Smooth muscle cell (in vitro differentiated cells): ENCODE data around the gene CCR4. TPM values are rescaled to one million over a fixed set of nuclear protein-coding genes. Genes with fewer than 3 reads are reported as not detected.

Experiments
- DNase-seq: peaks from one replicate; lab custom pipeline; 2025; ENCODE audit not compliant: unreplicated experiment; lab: John Stamatoyannopoulos, UW
- H2AFZ ChIP-seq: fragments of 200-600 bp; sonication (generic); 2 replicates; pipeline ENCODE4 v1.6.0; 2016; ENCODE audit warnings: antibody characterized with exemption, low read depth, mild to moderate bottlenecking
- H3F3A ChIP-seq: fragments of 200-600 bp; sonication (generic); 2 replicates; pipeline ENCODE4 v1.6.0; 2017; ENCODE audit warnings: antibody characterized with exemption, low read depth
- H3K27ac ChIP-seq: fragments of 200-600 bp; sonication (generic); 2 replicates; pipeline ENCODE4 v1.5.1; 2016; ENCODE audit warnings: low read depth, mild to moderate bottlenecking
- H3K27me3 ChIP-seq: fragments of 200-600 bp; sonication (generic); 2 replicates; pipeline ENCODE4 v1.6.1; 2016; ENCODE audit warnings: low read depth, mild to moderate bottlenecking
- H3K36me3 ChIP-seq: fragments of 200-600 bp; sonication (generic); 2 replicates; pipeline ENCODE4 v1.5.1; 2016; ENCODE audit warnings: low read depth
- H3K4me1 ChIP-seq: fragments of 200-600 bp; sonication (generic); 2 replicates; pipeline ENCODE4 v1.5.1; 2016; ENCODE audit warnings: low read depth
- H3K4me2 ChIP-seq: fragments of 200-600 bp; sonication (generic); 2 replicates; pipeline ENCODE4 v1.6.0; 2016; ENCODE audit warnings: mild to moderate bottlenecking
- H3K4me3 ChIP-seq: fragments of 200-600 bp; sonication (generic); 2 replicates; pipeline ENCODE4 v1.5.1; 2016; ENCODE audit warnings: mild to moderate bottlenecking
- H3K79me2 ChIP-seq: fragments of 200-600 bp; sonication (generic); 2 replicates; pipeline ENCODE4 v1.6.0; 2016; ENCODE audit warnings: low read depth, mild to moderate bottlenecking
- H3K9ac ChIP-seq: fragments of 200-600 bp; sonication (generic); 2 replicates; pipeline ENCODE4 v1.6.0; 2016; ENCODE audit warnings: low read depth
- H3K9me3 ChIP-seq: fragments of 200-600 bp; sonication (generic); replicated peaks from 2 replicates; pipeline ENCODE4 v1.5.1; 2016; ENCODE audit warnings: low read depth
- H4K20me1 ChIP-seq: fragments of 200-600 bp; sonication (generic); 2 replicates; pipeline ENCODE4 v1.6.0; 2016; ENCODE audit warnings: low read depth
- WGBS: methylation state at CpG from one replicate; pipeline ENCODE4 v1.1.7; 2016; ENCODE audit warnings: low lambda C conversion rate; 5-methylcytosine and 5-hydroxymethylcytosine counted together
- polyA plus RNA-seq: library from polyadenylated mRNA; unstranded; fragments of >200 nt; fragmentation: Nextera tagmentation; extraction: Ambion mirVana; gene quantifications from 2 replicates; pipeline ENCODE4 v1.2.1, GENCODE V29; 2016
- total RNA-seq: library from RNA; depleted of rRNA; stranded (reverse); fragments of >200 nt; gene quantifications from 2 replicates; pipeline ENCODE4 v1.2.3, GENCODE V29; 2014
- TF ChIP-seq, protein P1 (sequence below): fragments of 200-600 bp; sonication (generic); IDR thresholded peaks from 2 replicates; pipeline ENCODE4 v1.5.1; 2017; ENCODE audit warnings: borderline replicate concordance, mild to moderate bottlenecking, antibody characterized with exemption; ENCODE audit not compliant: insufficient read depth, poor library complexity, severe bottlenecking

The CCR4 gene
- total and polyA plus RNA-seq, 2 experiments from 2014 or later: not detected

DNA sequence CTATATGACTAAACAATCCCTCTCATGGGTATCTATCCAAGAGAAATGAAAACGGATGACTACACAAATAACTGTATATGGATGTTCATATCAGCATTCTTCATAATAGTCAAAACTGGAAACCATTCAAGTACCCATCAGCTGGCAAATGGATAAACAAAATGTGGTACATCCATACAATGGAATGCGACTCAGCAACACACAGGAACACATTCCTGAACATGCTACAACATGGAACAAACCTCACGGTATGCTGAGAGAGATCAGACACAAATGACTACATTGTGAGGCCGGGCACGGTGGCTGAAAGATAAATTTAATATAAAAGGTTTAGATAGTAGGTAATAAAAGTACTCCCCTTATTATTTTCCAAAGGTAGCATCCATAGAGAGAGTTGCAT is 42.6 kb downstream of the CCR4 start:
- no peak overlapping the region for H2AFZ ChIP-seq
- no peaks in the 10 kb centered on the region for H3K4me1 ChIP-seq
- no peaks in the 10 kb centered on the region for H3K9me3 ChIP-seq
- TF ChIP-seq, protein P1, sequence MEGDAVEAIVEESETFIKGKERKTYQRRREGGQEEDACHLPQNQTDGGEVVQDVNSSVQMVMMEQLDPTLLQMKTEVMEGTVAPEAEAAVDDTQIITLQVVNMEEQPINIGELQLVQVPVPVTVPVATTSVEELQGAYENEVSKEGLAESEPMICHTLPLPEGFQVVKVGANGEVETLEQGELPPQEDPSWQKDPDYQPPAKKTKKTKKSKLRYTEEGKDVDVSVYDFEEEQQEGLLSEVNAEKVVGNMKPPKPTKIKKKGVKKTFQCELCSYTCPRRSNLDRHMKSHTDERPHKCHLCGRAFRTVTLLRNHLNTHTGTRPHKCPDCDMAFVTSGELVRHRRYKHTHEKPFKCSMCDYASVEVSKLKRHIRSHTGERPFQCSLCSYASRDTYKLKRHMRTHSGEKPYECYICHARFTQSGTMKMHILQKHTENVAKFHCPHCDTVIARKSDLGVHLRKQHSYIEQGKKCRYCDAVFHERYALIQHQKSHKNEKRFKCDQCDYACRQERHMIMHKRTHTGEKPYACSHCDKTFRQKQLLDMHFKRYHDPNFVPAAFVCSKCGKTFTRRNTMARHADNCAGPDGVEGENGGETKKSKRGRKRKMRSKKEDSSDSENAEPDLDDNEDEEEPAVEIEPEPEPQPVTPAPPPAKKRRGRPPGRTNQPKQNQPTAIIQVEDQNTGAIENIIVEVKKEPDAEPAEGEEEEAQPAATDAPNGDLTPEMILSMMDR: no peak
- no peaks in the 10 kb centered on the region for H3F3A ChIP-seq
- H3K27me3 ChIP-seq: no peaks in the 10 kb centered on the region
- H3K4me2 ChIP-seq: no peak overlapping the region
- H3K36me3 ChIP-seq: no peaks in the 10 kb centered on the region
- WGBS: 85% methylated on average over 5 of the region's 5 CpGs
- no peak for DNase-seq
- H3K4me3 ChIP-seq: no peak overlapping the region
- H4K20me1 ChIP-seq: no peaks in the 10 kb centered on the region
- H3K27ac ChIP-seq: no peak overlapping the region
- H3K79me2 ChIP-seq: no peaks in the 10 kb centered on the region
- no peak overlapping the region for H3K9ac ChIP-seq

DNA sequence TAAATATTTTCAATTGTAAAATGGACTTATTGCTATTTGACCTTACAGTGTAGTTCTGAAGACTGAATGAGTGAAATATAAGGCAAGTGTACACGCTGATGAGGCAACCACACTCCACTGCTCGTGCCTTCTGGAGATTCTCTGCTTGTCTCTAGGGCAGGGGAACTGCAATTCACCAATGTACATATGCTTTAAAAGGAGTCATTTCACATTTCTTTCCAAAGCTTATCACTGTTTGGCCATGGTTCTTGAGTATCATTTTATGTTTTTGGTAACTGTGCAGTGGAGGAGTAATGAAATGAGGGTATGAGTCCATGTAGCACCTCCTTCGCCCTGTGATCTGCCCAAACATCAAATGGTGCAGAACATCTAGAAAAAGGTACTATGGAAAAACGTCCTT is 43.7 kb downstream of the CCR4 start:
- 95% methylated on average over 4 of the region's 4 CpGs for WGBS
- Histone ChIP-seq H3K4me2 (no peak overlapping the region), H3K36me3 (no peaks in the 10 kb centered on the region), H3K4me3 (no peak overlapping the region), H3K4me1 (no peaks in the 10 kb centered on the region), H3K27ac (no peak overlapping the region), H4K20me1 (no peaks in the 10 kb centered on the region), H3K27me3 (no peaks in the 10 kb centered on the region), H3K9me3 (no peaks in the 10 kb centered on the region), H3K79me2 (no peaks in the 10 kb centered on the region), H3K9ac (no peak overlapping the region), H3F3A (no peaks in the 10 kb centered on the region), H2AFZ (no peak overlapping the region)
- TF ChIP-seq, protein P1: no peak
- no peak for DNase-seq

DNA sequence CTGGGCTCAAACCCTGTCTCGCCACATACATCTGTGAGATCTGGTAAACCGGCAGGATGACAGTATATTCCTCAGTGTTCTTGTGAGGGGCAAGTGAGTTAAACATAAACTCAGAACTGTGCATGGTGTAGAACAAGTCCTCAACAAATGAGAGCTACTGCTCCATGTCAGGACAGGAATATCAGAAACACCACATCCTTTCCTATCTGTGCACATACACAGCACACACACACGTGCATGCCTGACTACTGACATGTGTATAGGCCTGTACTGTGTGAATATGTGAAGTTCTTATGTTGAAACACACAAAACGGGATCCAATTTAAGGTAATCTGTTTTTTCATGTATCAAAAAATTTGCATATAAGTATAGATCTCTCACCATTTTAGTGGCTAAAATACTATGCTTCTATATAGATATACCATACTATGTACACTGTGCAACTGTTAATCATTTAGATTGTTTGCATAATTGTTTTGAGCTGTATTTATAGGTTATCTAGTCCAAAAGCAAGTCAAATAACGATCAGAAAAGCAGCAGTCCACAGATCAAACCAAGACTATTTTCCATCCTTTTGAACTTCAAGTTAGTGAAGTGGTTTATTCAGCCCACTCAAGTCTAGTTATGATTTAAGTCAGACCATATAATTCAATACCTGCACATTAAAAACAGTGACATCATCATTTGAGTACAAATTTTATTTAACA is 44.8 kb downstream of the CCR4 start:
- Histone ChIP-seq H3K79me2 (no peaks in the 10 kb centered on the region), H3F3A (no peaks in the 10 kb centered on the region), H4K20me1 (no peaks in the 10 kb centered on the region), H3K4me1 (no peaks in the 10 kb centered on the region), H3K9ac (no peak overlapping the region), H3K4me2 (no peak overlapping the region), H3K27ac (no peak overlapping the region), H3K9me3 (no peaks in the 10 kb centered on the region), H3K27me3 (no peaks in the 10 kb centered on the region), H3K36me3 (no peaks in the 10 kb centered on the region), H3K4me3 (no peak overlapping the region), H2AFZ (no peak overlapping the region)
- 89% methylated on average over 5 of the region's 5 CpGs for WGBS
- DNase-seq: no peak
- TF ChIP-seq, protein P1: no peak

DNA sequence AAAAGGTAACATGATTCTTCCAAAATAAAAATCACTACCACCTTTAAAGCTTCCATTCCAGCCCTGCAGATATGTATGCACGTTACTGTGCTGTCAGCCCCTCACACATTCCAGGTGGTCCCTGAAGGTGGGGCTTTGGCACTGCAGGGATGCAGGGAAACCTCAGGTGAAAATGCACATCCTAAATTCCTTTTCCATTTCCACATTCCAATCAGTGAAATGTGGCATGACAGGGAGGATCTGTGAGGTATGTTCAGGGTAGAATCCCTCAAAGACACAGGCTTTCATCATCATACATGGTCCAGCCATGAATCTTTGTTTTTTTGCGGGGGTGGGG is 45.3 kb downstream of the CCR4 start:
- H2AFZ ChIP-seq: no peak overlapping the region
- WGBS: 93% methylated on average over 2 of the region's 2 CpGs
- no peaks in the 10 kb centered on the region for H3K79me2 ChIP-seq
- no peak overlapping the region for H3K4me3 ChIP-seq
- TF ChIP-seq, protein P1: no peak
- no peak for DNase-seq
- H3K9me3 ChIP-seq: no peaks in the 10 kb centered on the region
- no peaks in the 10 kb centered on the region for H4K20me1 ChIP-seq
- H3K36me3 ChIP-seq: no peaks in the 10 kb centered on the region
- H3K4me1 ChIP-seq: no peaks in the 10 kb centered on the region
- no peak overlapping the region for H3K27ac ChIP-seq
- no peak overlapping the region for H3K4me2 ChIP-seq
- H3K9ac ChIP-seq: no peak overlapping the region
- H3F3A ChIP-seq: no peaks in the 10 kb centered on the region
- no peaks in the 10 kb centered on the region for H3K27me3 ChIP-seq
